ENCODE measurements around the gene STRA6.

DNA sequence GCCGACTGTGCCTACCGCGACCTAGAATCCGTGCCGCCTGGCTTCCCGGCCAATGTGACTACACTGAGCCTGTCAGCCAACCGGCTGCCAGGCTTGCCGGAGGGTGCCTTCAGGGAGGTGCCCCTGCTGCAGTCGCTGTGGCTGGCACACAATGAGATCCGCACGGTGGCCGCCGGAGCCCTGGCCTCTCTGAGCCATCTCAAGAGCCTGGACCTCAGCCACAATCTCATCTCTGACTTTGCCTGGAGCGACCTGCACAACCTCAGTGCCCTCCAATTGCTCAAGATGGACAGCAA is 27.7 kb downstream of the STRA6 start:
- no peak for TF ChIP-seq POLR2A (IDR thresholded peaks at IDR 0.05)
- TF ChIP-seq, protein P1, sequence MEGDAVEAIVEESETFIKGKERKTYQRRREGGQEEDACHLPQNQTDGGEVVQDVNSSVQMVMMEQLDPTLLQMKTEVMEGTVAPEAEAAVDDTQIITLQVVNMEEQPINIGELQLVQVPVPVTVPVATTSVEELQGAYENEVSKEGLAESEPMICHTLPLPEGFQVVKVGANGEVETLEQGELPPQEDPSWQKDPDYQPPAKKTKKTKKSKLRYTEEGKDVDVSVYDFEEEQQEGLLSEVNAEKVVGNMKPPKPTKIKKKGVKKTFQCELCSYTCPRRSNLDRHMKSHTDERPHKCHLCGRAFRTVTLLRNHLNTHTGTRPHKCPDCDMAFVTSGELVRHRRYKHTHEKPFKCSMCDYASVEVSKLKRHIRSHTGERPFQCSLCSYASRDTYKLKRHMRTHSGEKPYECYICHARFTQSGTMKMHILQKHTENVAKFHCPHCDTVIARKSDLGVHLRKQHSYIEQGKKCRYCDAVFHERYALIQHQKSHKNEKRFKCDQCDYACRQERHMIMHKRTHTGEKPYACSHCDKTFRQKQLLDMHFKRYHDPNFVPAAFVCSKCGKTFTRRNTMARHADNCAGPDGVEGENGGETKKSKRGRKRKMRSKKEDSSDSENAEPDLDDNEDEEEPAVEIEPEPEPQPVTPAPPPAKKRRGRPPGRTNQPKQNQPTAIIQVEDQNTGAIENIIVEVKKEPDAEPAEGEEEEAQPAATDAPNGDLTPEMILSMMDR (IDR thresholded peaks at IDR 0.05): no peak
